Measurements from ENCODE around the gene SPPL3. TPM values are rescaled to one million over a fixed set of nuclear protein-coding genes. Genes with fewer than 3 reads are reported as not detected.

SPPL3 gene
- total and polyA plus RNA-seq, 5 donors = 10.9 to 32.4 (median 31.0) TPM

DNA sequence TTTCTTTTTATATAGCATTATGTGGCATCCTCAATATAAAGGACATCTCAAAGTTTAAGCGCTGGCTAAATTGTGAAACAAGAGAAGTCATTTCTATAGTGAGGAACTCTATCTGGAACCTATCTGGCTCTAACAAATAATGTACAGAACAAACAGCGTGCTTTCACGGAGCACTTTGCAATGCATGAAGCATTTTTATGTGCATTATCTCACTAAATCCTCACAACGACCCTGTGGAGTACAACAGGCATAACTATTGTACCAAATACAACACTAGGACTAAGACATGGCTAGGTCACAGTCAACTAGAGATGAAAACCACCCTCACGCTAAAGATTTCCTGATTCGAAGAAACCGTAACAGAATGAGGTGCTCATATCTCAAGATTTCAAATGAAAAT is 8.6 kb downstream of the SPPL3 start:
- H3K9me3 ChIP-seq (ENCODE audit: control insufficient read depth, low read length) = no peaks in the 10 kb centered on the region
- WGBS = 87% methylated on average over 7 of the region's 7 CpGs
- peaks cover 9% of the 10 kb centered on the region for H3K4me1 ChIP-seq (ENCODE audit: control insufficient read depth, insufficient read depth, low read length)
- no peak overlapping the region for H3K4me3 ChIP-seq (ENCODE audit: low read length)
- intact Hi-C loops (cut with DNase I) = no loop called here
- DNase-seq (no peak), ATAC-seq (no peak)
- H3K27me3 ChIP-seq (ENCODE audit: control insufficient read depth, insufficient read depth) = no peaks in the 10 kb centered on the region
- no peak overlapping the region for H3K27ac ChIP-seq (ENCODE audit: low read length)

DNA sequence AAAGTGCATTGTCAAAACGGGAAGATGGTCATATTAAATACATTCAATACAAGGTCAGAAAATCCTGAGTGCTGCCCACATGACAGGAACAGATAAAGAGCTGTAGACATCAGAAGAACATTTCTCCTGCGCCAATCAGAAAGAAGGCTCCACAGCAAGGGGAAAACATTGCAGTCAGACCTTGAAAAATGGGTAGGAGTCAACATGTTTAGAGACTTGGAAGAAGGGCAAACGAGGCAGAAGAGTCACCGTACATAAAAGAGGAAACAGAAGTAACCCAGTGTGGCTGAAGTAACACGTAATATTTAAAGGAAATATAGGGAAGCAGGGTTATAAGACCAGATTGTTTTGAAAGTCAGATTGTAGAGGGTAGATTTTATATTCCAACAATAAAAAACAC is 11.9 kb downstream of the SPPL3 start:
- no peaks in the 10 kb centered on the region for H3K9me3 ChIP-seq (ENCODE audit: control insufficient read depth, low read length)
- H3K4me1 ChIP-seq (ENCODE audit: control insufficient read depth, insufficient read depth, low read length) = peaks cover 5% of the 10 kb centered on the region
- intact Hi-C loops (cut with DNase I) = no loop called here
- peak in 1 of 2 donors; percentile 41 for ATAC-seq
- 42% methylated on average over 5 of the region's 5 CpGs for WGBS
- no peaks in the 10 kb centered on the region for H3K27me3 ChIP-seq (ENCODE audit: control insufficient read depth, insufficient read depth)
- no peak overlapping the region for H3K4me3 ChIP-seq (ENCODE audit: low read length)
- no peak for DNase-seq
- H3K27ac ChIP-seq (ENCODE audit: low read length) = peak overlapping the region; percentile 71

DNA sequence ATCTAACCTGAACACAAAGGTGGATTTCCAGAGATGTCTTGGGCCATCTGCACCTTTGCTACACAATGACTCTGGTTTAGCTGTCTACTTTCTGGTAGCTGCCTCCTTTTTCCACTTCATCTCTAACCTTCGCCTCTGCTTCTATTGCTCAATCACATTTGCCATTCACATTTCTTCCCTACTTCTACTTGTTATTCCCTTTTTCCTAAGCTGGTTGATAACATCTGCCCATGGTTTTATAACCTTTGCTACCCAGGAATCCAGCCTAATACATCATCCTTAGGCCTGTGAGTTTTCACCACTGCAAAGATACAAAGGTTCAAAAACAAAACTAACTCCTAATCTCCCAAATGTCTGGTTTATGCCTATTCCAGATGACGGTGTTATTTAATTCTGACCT is 13.2 kb downstream of the SPPL3 start:
- no peak for ATAC-seq

DNA sequence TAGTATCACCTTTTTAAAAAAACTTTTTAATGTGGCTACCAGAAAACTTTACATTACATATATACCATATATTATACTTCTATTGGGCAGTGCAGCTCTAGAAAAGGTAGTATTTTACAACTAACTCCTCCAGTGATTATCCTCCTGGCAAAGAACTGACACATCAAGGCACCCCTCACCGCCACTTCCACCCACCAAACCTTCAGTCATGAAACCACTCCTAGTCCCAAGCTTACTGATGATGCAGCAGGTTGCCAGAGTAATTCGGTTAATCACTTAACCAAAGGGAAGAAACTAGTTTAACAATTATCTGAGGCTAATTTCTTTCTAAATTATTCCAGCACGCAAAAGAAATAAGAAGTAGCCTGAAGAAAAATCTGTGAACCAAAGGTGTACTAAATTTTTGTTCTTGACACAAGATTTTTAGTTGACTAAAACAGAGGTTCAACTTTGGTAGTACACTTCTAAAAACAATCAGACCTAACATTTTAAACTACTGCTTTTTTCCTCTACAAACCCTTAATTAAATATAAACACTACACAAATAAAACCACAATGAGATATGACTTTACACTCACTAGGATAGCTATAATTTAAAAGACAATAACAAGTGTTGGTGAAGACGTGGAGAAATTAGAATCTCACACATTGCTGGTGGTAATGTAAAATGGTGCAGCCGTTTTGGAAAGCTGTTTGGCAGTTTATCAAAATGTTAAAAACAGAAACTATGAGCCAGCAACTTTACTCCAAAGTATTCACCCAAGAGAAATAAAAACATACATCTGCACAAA is 16.7 kb downstream of the SPPL3 start:
- intact Hi-C loops (cut with DNase I) = no loop called here

More for the DNA sequence above, 13.2 kb downstream of the SPPL3 start:
- no peaks in the 10 kb centered on the region for H3K27me3 ChIP-seq (ENCODE audit: control insufficient read depth, insufficient read depth)
- DNase-seq = no peak
- no peaks in the 10 kb centered on the region for H3K9me3 ChIP-seq (ENCODE audit: control insufficient read depth, low read length)
- intact Hi-C loops (cut with DNase I) = no loop called here
- H3K4me3 ChIP-seq (ENCODE audit: low read length) = no peak overlapping the region
- WGBS = 71% methylated on average over 2 of the region's 2 CpGs
- H3K27ac ChIP-seq (ENCODE audit: low read length) = no peak overlapping the region
- H3K4me1 ChIP-seq (ENCODE audit: control insufficient read depth, insufficient read depth, low read length) = peaks cover 5% of the 10 kb centered on the region

DNA sequence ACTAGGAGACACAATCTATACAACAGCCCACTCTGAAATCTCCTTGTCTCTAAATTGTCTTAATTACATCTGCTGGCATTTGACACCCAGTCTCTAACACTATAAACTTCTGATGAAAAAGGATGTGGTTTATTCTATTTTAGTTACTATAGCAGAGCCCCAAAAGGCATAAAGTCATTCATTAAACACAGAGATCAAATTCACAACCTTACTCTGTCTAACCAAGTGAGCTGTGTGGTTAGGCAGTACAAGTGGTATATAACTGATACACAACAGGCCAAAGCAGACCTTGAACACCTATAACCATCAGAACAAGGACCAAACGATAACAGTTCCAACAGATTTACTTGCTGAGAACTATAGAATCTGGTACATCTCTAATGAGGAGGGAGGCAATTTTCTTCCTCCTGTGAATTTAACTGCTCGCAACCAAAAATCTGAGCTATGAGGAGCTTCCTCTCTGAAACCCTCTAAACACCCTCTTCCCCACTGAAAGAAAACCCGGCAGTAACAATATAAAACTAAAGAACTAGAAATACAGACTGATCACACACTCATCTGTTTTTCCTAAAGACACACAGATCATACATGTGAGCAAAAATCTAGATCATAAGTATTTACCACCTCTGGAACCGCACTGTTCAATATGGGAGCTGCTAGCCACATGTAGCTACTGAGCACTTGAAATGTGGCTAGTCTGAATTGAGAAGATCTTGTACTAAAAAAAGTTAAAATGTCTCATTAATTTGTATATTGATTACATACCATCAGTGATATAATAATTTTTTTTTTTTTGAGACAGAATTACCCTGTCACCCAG is 17.7 kb downstream of the SPPL3 start:
- ATAC-seq = no peak
- Histone ChIP-seq H3K4me3 (ENCODE audit: low read length) (no peak overlapping the region), H3K4me1 (ENCODE audit: control insufficient read depth, insufficient read depth, low read length) (no peaks in the 10 kb centered on the region), H3K27ac (ENCODE audit: low read length) (no peak overlapping the region), H3K27me3 (ENCODE audit: control insufficient read depth, insufficient read depth) (no peaks in the 10 kb centered on the region), H3K9me3 (ENCODE audit: control insufficient read depth, low read length) (no peaks in the 10 kb centered on the region)
- WGBS = 86% methylated on average over 4 of the region's 4 CpGs
- intact Hi-C loops (cut with DNase I) = no loop called here
- DNase-seq = no peak

More for the DNA sequence above, 16.7 kb downstream of the SPPL3 start:
- no peak overlapping the region for H3K4me3 ChIP-seq (ENCODE audit: low read length)
- DNase-seq (no peak), ATAC-seq (no peak)
- no peak overlapping the region for H3K27ac ChIP-seq (ENCODE audit: low read length)
- H3K27me3 ChIP-seq (ENCODE audit: control insufficient read depth, insufficient read depth) = no peaks in the 10 kb centered on the region
- WGBS = 61% methylated on average over 5 of the region's 5 CpGs
- no peaks in the 10 kb centered on the region for H3K4me1 ChIP-seq (ENCODE audit: control insufficient read depth, insufficient read depth, low read length)
- H3K9me3 ChIP-seq (ENCODE audit: control insufficient read depth, low read length) = no peaks in the 10 kb centered on the region

DNA sequence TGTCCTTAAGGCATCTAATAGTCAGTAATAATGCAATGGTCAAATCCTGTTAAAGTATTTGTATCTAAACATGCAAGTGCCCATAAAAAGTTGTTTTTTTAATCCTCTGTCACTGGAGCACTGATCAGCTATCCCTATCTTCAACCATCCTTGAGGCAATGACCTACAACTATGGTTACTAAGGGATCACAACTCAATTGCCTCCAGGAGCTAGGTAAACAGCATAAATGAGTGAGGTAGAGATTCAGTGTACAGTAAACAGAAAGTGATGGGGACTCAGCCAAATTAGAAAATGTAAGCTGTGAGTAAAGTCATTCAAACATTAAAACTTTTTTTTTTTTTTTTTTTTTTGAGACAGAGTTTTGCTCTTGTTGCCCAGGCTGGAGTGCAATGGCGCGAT is 18.6 kb downstream of the SPPL3 start:
- intact Hi-C loops (cut with DNase I) = no loop called here
- Histone ChIP-seq H3K4me1 (ENCODE audit: control insufficient read depth, insufficient read depth, low read length) (no peaks in the 10 kb centered on the region), H3K4me3 (ENCODE audit: low read length) (no peak overlapping the region), H3K27ac (ENCODE audit: low read length) (no peak overlapping the region), H3K9me3 (ENCODE audit: control insufficient read depth, low read length) (no peaks in the 10 kb centered on the region), H3K27me3 (ENCODE audit: control insufficient read depth, insufficient read depth) (no peaks in the 10 kb centered on the region)
- no peak for DNase-seq
- no peak for ATAC-seq
- 95% methylated on average over 2 of the region's 2 CpGs for WGBS

DNA sequence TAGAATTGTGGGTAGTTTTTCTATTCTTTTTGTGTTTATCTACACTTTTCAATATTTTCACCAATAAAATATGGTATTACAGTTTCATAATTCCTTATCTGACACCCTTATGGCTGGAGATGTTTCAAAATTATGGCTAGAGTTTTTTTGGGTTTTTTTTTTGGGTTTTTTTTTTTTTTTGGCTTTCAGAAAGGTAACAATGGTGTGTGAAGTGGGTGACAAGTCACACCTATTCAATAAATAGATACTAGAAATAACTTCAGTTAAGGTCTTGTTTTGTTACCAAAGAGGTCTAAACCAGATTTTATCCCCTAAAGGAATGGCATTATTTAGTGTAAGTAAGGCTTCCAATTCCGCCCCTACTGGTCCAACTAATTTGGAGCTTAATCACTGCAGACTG is 19.5 kb downstream of the SPPL3 start:
- WGBS = 82% methylated on average over 1 of the region's 1 CpG
- Histone ChIP-seq H3K4me3 (ENCODE audit: low read length) (no peak overlapping the region), H3K4me1 (ENCODE audit: control insufficient read depth, insufficient read depth, low read length) (no peaks in the 10 kb centered on the region), H3K27ac (ENCODE audit: low read length) (no peak overlapping the region), H3K27me3 (ENCODE audit: control insufficient read depth, insufficient read depth) (no peaks in the 10 kb centered on the region), H3K9me3 (ENCODE audit: control insufficient read depth, low read length) (no peaks in the 10 kb centered on the region)
- ATAC-seq = no peak
- intact Hi-C loops (cut with DNase I) = no loop called here
- no peak for DNase-seq

DNA sequence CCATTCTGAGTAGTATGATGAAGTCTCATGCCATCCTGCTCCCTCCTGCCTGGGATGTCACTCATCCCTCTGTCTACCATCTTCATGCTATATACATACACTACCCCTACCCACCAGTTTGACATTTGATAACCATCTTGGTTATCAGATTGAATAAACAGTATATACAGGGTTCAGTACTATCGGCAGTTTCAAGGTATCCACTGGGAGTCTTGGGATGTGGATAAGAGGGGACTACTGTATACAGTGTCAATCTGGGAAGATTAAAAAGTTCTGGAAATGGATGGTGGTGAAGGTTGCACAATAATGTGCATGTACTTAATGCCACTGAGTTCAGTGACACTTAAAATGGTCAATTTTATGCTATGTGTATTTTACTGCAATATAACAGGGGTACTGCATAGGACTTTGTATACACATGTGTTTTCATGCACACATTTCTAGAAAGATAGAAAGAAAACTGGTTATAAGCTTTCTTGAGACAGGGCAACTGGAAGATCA is 22.1 kb downstream of the SPPL3 start:
- 96% methylated on average over 1 of the region's 1 CpG for WGBS
- Histone ChIP-seq H3K27ac (ENCODE audit: low read length) (no peak overlapping the region), H3K9me3 (ENCODE audit: control insufficient read depth, low read length) (no peaks in the 10 kb centered on the region), H3K27me3 (ENCODE audit: control insufficient read depth, insufficient read depth) (no peaks in the 10 kb centered on the region), H3K4me1 (ENCODE audit: control insufficient read depth, insufficient read depth, low read length) (no peaks in the 10 kb centered on the region), H3K4me3 (ENCODE audit: low read length) (no peak overlapping the region)
- DNase-seq (no peak), ATAC-seq (no peak)
- intact Hi-C loops (cut with DNase I) = no loop called here

DNA sequence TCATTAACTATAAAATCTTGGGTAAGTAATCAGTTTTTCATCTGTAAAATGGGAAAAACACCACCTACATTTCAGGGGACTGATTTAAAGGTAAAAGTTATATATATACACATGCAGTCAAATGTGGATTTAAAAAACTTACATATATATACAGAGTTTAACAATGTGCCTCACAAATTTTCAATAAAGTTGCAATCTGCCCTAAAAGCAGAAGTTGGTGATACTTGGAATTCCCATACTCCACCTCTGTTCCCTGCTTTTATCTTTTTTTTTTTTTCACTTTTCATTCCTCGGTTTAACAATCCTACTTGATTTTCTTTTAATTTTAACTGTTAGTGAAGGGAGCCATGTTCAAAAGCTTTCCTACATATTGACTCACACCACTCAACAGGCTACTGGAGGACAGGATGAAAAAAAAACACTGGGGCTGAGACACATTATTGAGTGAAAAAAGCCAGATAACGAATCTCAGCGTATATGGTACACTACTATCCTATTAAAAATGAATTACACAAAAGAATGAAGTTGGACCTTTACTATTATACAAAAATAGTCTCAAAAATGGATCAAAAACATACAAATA is 24.3 kb downstream of the SPPL3 start:
- DNase-seq (no peak), ATAC-seq (no peak)
- intact Hi-C loops (cut with DNase I) = no loop called here
- Histone ChIP-seq H3K27ac (ENCODE audit: low read length) (no peak overlapping the region), H3K4me3 (ENCODE audit: low read length) (no peak overlapping the region), H3K9me3 (ENCODE audit: control insufficient read depth, low read length) (no peaks in the 10 kb centered on the region), H3K27me3 (ENCODE audit: control insufficient read depth, insufficient read depth) (no peaks in the 10 kb centered on the region), H3K4me1 (ENCODE audit: control insufficient read depth, insufficient read depth, low read length) (no peaks in the 10 kb centered on the region)
- WGBS = 89% methylated on average over 3 of the region's 3 CpGs

DNA sequence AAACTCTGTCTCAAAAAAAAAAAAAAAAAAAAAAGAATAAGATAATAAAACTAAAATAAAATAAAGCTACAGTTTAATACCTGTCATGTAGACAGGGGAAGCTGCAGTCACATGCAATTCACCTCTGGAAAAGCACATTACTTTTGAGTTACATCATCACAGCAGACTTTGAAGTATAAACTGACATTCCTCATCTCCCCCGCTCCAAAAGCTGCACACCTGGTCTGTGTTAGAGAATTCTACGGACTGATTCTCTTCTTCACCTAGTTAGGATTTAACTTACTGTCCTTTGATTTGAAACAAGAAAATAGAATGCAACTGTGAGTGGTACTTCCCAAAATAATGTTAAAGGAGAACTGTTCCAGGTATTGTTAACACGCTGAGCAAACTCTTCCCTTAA is 25.1 kb downstream of the SPPL3 start:
- Histone ChIP-seq H3K4me3 (ENCODE audit: low read length) (no peak overlapping the region), H3K27me3 (ENCODE audit: control insufficient read depth, insufficient read depth) (no peaks in the 10 kb centered on the region), H3K9me3 (ENCODE audit: control insufficient read depth, low read length) (no peaks in the 10 kb centered on the region), H3K27ac (ENCODE audit: low read length) (no peak overlapping the region), H3K4me1 (ENCODE audit: control insufficient read depth, insufficient read depth, low read length) (peaks cover 3% of the 10 kb centered on the region)
- intact Hi-C loops (cut with DNase I) = no loop called here
- 80% methylated on average over 3 of the region's 3 CpGs for WGBS
- ATAC-seq (no peak), DNase-seq (no peak)
